Adrenal gland (tissue), 5 donors: ENCODE data around the gene ZNF611.
"Not testable (repeated sequence)": the region's sequence is repeated elsewhere in the genome, so short reads cannot be mapped to it uniquely, and the experiment has no call there.

ENCODE experiments used
- POLR2A ChIP-seq, 2 donors: fragments of 450-650 bp; IDR thresholded peaks; one replicate each; pipeline ENCODE4 v1.6.1; 2017; ENCODE audit warnings: antibody characterized with exemption in 2 of 2, mild to moderate bottlenecking in 2 of 2, moderate library complexity in 1 of 2
- TF ChIP-seq, protein P1 (sequence below), 6 experiments: fragments of 450-650 bp in 4 of 6; fragments of 200-600 bp in 2 of 6; sonication (generic) in 1 of 6; IDR thresholded peaks; 1 replicate in 5 of 6; 2 replicates in 1 of 6; pipeline versions ENCODE4 v1.5.1 to v1.8.0; 2016 to 2021; ENCODE audit warnings: antibody characterized with exemption in 6 of 6, mild to moderate bottlenecking in 2 of 6, moderate library complexity in 1 of 6
- donor health status: DM: no; HTN: no; CAD: no.

DNA sequence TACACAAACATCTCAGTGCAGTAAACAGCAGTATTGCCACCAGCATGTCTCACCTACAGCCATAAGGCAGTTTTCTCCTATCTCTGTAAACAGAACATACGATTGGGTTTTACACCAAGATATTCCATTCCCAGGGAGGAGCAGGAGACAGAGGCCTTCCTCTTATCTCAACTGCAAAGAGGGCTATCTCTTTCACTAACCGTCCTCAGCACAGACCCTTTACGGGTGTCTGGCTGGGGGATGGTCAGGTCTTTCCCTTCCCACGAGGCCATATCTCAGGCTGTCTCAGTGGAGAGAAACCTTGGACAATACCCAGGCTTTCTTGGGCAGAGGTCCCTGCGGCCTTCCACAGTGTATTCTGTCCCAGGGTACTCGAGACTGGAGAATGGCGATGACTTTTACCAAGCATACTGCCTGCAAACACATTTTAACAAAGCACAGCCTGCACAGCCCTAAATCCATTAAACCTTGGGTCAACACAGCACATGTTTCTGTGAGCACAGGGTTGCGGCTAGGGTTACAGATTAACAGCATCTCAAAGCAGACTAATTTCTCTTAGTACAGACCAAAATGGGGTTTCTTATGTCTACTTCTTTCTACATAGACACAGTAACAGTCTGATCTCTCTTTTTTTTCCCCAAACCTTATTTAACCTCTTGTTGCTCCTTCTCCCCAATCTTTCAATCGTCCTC is 10.8 kb downstream of the ZNF611 start:
- TF ChIP-seq, protein P1, sequence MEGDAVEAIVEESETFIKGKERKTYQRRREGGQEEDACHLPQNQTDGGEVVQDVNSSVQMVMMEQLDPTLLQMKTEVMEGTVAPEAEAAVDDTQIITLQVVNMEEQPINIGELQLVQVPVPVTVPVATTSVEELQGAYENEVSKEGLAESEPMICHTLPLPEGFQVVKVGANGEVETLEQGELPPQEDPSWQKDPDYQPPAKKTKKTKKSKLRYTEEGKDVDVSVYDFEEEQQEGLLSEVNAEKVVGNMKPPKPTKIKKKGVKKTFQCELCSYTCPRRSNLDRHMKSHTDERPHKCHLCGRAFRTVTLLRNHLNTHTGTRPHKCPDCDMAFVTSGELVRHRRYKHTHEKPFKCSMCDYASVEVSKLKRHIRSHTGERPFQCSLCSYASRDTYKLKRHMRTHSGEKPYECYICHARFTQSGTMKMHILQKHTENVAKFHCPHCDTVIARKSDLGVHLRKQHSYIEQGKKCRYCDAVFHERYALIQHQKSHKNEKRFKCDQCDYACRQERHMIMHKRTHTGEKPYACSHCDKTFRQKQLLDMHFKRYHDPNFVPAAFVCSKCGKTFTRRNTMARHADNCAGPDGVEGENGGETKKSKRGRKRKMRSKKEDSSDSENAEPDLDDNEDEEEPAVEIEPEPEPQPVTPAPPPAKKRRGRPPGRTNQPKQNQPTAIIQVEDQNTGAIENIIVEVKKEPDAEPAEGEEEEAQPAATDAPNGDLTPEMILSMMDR (IDR thresholded peaks at IDR 0.05), result not testable (repeated sequence)
- TF ChIP-seq POLR2A (IDR thresholded peaks at IDR 0.05), result not testable (repeated sequence)
